RCC 7860 (cell line): ENCODE results near the gene PRKG1.
"Not testable (repeated sequence)": the region's sequence is repeated elsewhere in the genome, so short reads cannot be mapped to it uniquely, and the experiment has no call there.

Experiments
- DNase-seq: peaks from one replicate; pipeline ENCODE4 v3.0.0-alpha.2; 2015; ENCODE audit warnings: low spot score
- FAIRE-seq: peaks from 2 replicates; lab custom pipeline; 2012; peaks lifted over from hg19 to GRCh38; lab: Jason Lieb, UNC

The PRKG1 gene

GRCh38 chr10:52119507-52119906 is 1045.2 kb downstream of the PRKG1 start:
- FAIRE-seq (no peak), DNase-seq (no peak)

- no peak for DNase-seq
- FAIRE-seq = no peak
These were observed 1047.4 kb downstream of the PRKG1 start for GRCh38 chr10:52121688-52122087.

- no peak for DNase-seq
- FAIRE-seq = no peak
These were observed 1053.9 kb downstream of the PRKG1 start for GRCh38 chr10:52128056-52128683.

- FAIRE-seq = no peak
- no peak for DNase-seq
These were observed 1055.3 kb downstream of the PRKG1 start for GRCh38 chr10:52129410-52130178.

GRCh38 chr10:52135101-52135500 is 1060.8 kb downstream of the PRKG1 start:
- no peak for DNase-seq

GRCh38 chr10:52136921-52137320 is 1062.6 kb downstream of the PRKG1 start:
- FAIRE-seq (no peak), DNase-seq (no peak)

More at GRCh38 chr10:52135101-52135500, 1060.8 kb downstream of the PRKG1 start:
- FAIRE-seq = no peak

GRCh38 chr10:52143338-52143737 is 1069.1 kb downstream of the PRKG1 start:
- FAIRE-seq (no peak), DNase-seq (no peak)

GRCh38 chr10:52145636-52146035 is 1071.3 kb downstream of the PRKG1 start:
- FAIRE-seq = no peak

GRCh38 chr10:52146766-52147165 is 1072.5 kb downstream of the PRKG1 start:
- no peak for FAIRE-seq
- no peak for DNase-seq

More at GRCh38 chr10:52145636-52146035, 1071.3 kb downstream of the PRKG1 start:
- no peak for DNase-seq

GRCh38 chr10:52170776-52171175 is 1096.5 kb downstream of the PRKG1 start:
- DNase-seq (no peak), FAIRE-seq (no peak)

- FAIRE-seq = no peak
- DNase-seq = no peak
These were observed 1098.3 kb downstream of the PRKG1 start for GRCh38 chr10:52172581-52172980.

- FAIRE-seq = no peak
These were observed 1111.0 kb downstream of the PRKG1 start for GRCh38 chr10:52185256-52185655.

GRCh38 chr10:52187521-52188258 is 1113.4 kb downstream of the PRKG1 start:
- DNase-seq (no peak), FAIRE-seq (no peak)

More at GRCh38 chr10:52185256-52185655, 1111.0 kb downstream of the PRKG1 start:
- no peak for DNase-seq

- no peak for FAIRE-seq
- no peak for DNase-seq
These were observed 1116.8 kb downstream of the PRKG1 start for GRCh38 chr10:52191049-52191448.

GRCh38 chr10:52194191-52194590 is 1119.9 kb downstream of the PRKG1 start:
- FAIRE-seq = no peak
- DNase-seq = no peak

- no peak for DNase-seq
- no peak for FAIRE-seq
These were observed 1120.4 kb downstream of the PRKG1 start for GRCh38 chr10:52194716-52195115.

- FAIRE-seq (no peak), DNase-seq (no peak)
These were observed 1122.8 kb downstream of the PRKG1 start for GRCh38 chr10:52197098-52197497.

- DNase-seq = no peak
- FAIRE-seq = no peak
These were observed 1124.3 kb downstream of the PRKG1 start for GRCh38 chr10:52198540-52198939.

GRCh38 chr10:52204906-52205305 is 1130.6 kb downstream of the PRKG1 start:
- not testable (repeated sequence) for FAIRE-seq, DNase-seq

- FAIRE-seq (no peak), DNase-seq (no peak)
These were observed 1134.1 kb downstream of the PRKG1 start for GRCh38 chr10:52208365-52208764.

GRCh38 chr10:52210161-52210560 is 1135.9 kb downstream of the PRKG1 start:
- FAIRE-seq (no peak), DNase-seq (no peak)

GRCh38 chr10:52212062-52212461 is 1137.8 kb downstream of the PRKG1 start:
- DNase-seq (no peak), FAIRE-seq (no peak)
